ENCODE data around the gene JADE1. TPM values are rescaled to one million over a fixed set of nuclear protein-coding genes. Genes with fewer than 3 reads are reported as not detected.

Gene JADE1
- total and polyA plus RNA-seq, 9 of the 15 experiments (the other 6 are each of a cell fraction or from before 2014, with no cell fraction given): 8.3 to 37.9 (median 24.4) TPM

- TF ChIP-seq ZBTB40 (IDR thresholded peaks at IDR 0.05) (peak; percentile 84), ZBTB40 (CRISPR knock-in tag; IDR thresholded peaks at IDR 0.05) (no peak), TFAM (CRISPR knock-in tag; conservative IDR thresholded peaks at IDR 0.05) (no peak), RHOXF2B (CRISPR knock-in tag; conservative IDR thresholded peaks at IDR 0.05) (0 out of 2 replicates have a peak, but pooled peaks have one; percentile 41), TAF1 (IDR thresholded peaks at IDR 0.05; ENCODE audit: control insufficient read depth, extremely low read depth, insufficient read depth, low read length, severe bottlenecking) (peak; percentile 78), KDM1A (IDR thresholded peaks at IDR 0.05) (no peak), TAF7 (tag; IDR thresholded peaks at IDR 0.05) (no peak), XRCC4 (IDR thresholded peaks at IDR 0.05; ENCODE audit: extremely low read depth, insufficient read depth, insufficient read length) (no peak), CREBBP (IDR thresholded peaks at IDR 0.05; ENCODE audit: low read depth, low read length) (no peak), HES1 (IDR thresholded peaks at IDR 0.05; ENCODE audit: low read depth) (no peak), ZNF280A (IDR thresholded peaks at IDR 0.05; ENCODE audit: low read depth, partially characterized antibody) (no peak), LEF1 (IDR thresholded peaks at IDR 0.05) (peak; percentile 16; the same call in 1 of the 2 replicates), DEAF1 (CRISPR knock-in tag; IDR thresholded peaks at IDR 0.05) (peak; percentile 61), ZNF717 (CRISPR knock-in tag; IDR thresholded peaks at IDR 0.05) (no peak)
Observed at GRCh38 chr4:128811571-128812441, 2.3 kb downstream of the JADE1 start (continued).

Data from K562 (cell line).